Mammary epithelial cell (primary cell): ENCODE measurements around the gene SYNDIG1.

Source experiments
- CTCF ChIP-seq, 2 donors: IDR thresholded peaks in 1 of 2; conservative IDR thresholded peaks in 1 of 2; 2 replicates each; pipeline ENCODE4 v1.5.1; 2011 to 2012; ENCODE audit warnings: inconsistent platforms in 2 of 2, low read length in 2 of 2, mild to moderate bottlenecking in 2 of 2, control low read depth in 1 of 2, low read depth in 1 of 2; ENCODE audit not compliant: insufficient read depth in 1 of 2; ENCODE audit errors: extremely low read depth in 1 of 2
- EZH2 ChIP-seq: IDR thresholded peaks from 2 replicates; pipeline ENCODE4 v1.6.1; 2012; ENCODE audit warnings: low read length, inconsistent platforms, borderline replicate concordance

- TF ChIP-seq CTCF (conservative IDR thresholded peaks at IDR 0.05 in 1 of 2, IDR thresholded peaks at IDR 0.05 in 1 of 2; ENCODE audit: extremely low read depth in 1 of 2, insufficient read depth in 1 of 2, low read depth in 1 of 2, low read length in 2 of 2), result no peak
- no peak for TF ChIP-seq EZH2
Observed at GRCh38 chr20:24559114-24559732, 89.8 kb downstream of the SYNDIG1 start.
